GM11168 (cell line): ENCODE data around the gene RRAS.
"Not testable (repeated sequence)": the region's sequence is repeated elsewhere in the genome, so short reads cannot be mapped to it uniquely, and the experiment has no call there.

Experiments used
- in situ Hi-C: fragments of 300-500 bp; cut with MboI; formaldehyde crosslinking; loops from one replicate; pipeline ENCODE4 v1.12.0; 2022; ENCODE audit warnings: low sequenced_read_pairs; ENCODE audit not compliant: unreplicated experiment

Gene RRAS

GRCh38 chr19:49635530-49636232 lies 4.3 kb downstream of the RRAS start:
- in situ Hi-C loops, result no loop called here

GRCh38 chr19:49633273-49633672 lies 6.7 kb downstream of the RRAS start:
- in situ Hi-C loops, result not testable (repeated sequence)

- in situ Hi-C loops, result no loop called here
Measured at GRCh38 chr19:49632576-49632975, 7.4 kb downstream of the RRAS start.

GRCh38 chr19:49631610-49632192 lies 8.2 kb downstream of the RRAS start:
- in situ Hi-C loops, result no loop called here

- in situ Hi-C loops, result no loop called here
Measured at GRCh38 chr19:49631014-49631588, 8.8 kb downstream of the RRAS start.

GRCh38 chr19:49629659-49630058 lies 10.3 kb downstream of the RRAS start:
- in situ Hi-C loops, result no loop called here

GRCh38 chr19:49626226-49626625 lies 13.7 kb downstream of the RRAS start:
- in situ Hi-C loops, result no loop called here

- in situ Hi-C loops, result no loop called here
Measured at GRCh38 chr19:49624967-49625910, 14.7 kb downstream of the RRAS start.

- in situ Hi-C loops, result not testable (repeated sequence)
Measured at GRCh38 chr19:49617860-49618259, 22.1 kb downstream of the RRAS start.

- in situ Hi-C loops, result no loop called here
Measured at GRCh38 chr19:49616945-49617344, 23.0 kb downstream of the RRAS start.

GRCh38 chr19:49616532-49616931 lies 23.4 kb downstream of the RRAS start:
- in situ Hi-C loops, result no loop called here

- in situ Hi-C loops, result no loop called here
Measured at GRCh38 chr19:49615861-49616260, 24.1 kb downstream of the RRAS start.

GRCh38 chr19:49614096-49614833 lies 25.7 kb downstream of the RRAS start:
- in situ Hi-C loops, result no loop called here

GRCh38 chr19:49613374-49613773 lies 26.6 kb downstream of the RRAS start:
- in situ Hi-C loops, result no loop called here

GRCh38 chr19:49609499-49610092 lies 30.3 kb downstream of the RRAS start:
- in situ Hi-C loops, result no loop called here

- in situ Hi-C loops, result no loop called here
Measured at GRCh38 chr19:49605605-49606004, 34.3 kb downstream of the RRAS start.

- in situ Hi-C loops, result no loop called here
Measured at GRCh38 chr19:49602806-49603205, 37.1 kb downstream of the RRAS start.

GRCh38 chr19:49601482-49602038 lies 38.4 kb downstream of the RRAS start:
- in situ Hi-C loops, result no loop called here
